ENCODE results near the gene SPPL2C.

SPPL2C gene

DNA sequence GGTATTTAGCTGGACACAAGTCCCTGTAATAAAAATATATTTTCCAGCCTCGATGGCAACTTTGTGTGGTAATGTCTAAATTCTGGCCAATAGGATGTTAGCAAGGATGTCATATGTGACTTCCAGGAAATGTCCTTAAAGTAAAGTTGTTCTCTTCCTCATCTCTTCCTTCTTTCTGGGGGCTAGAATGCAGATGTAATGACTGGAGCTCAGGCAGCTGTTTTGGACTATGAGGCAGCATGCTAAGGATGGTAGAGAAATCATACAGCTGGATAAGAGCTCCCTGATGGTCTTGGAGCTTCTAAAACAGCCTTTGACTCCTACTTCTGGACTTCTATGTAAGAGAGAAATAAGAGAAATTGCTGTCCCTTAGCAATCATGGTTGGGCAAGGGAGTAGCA is 32.8 kb downstream of the SPPL2C start:
- DNase-seq (ENCODE audit: low read depth): no peak

DNA sequence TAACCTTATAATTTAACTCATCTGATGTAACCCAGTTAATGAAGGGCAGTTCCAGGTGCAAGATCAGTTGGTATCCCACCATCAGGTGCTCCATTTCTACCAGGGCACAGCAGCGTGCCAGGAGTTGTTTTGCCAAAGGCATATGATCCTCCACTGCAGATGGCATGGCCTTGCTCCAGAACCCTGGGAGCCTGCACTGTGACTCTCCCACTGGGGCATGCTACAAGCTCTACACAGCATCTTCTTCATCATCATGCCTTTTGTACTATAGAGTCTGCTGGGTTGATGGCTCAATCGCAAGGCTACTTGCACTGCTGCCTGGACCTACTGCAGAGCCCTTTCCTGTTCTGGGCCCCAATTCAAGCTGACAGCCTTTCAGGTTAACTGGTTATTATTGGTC is 38.4 kb downstream of the SPPL2C start:
- DNase-seq (ENCODE audit: low read depth): no peak

DNA sequence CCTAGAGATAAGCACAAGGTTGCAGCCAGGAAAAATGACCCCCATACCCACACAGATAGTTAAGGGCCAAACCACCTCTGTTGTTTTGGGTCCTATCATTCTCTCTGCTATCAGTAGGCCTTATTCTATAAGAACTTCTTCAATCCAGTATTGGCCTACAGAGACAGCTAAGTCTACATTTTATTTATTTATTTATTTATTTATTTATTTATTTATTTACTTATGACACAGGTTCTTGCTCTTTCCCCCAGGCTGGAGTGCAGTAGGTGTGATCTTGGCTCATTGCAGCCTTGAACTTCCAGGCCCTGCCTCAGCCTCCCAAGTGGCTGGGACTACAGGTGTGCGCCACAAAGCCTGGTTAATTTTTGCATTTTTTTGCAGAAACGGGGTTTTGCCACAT is 42.2 kb downstream of the SPPL2C start:
- DNase-seq (ENCODE audit: low read depth): no peak

DNA sequence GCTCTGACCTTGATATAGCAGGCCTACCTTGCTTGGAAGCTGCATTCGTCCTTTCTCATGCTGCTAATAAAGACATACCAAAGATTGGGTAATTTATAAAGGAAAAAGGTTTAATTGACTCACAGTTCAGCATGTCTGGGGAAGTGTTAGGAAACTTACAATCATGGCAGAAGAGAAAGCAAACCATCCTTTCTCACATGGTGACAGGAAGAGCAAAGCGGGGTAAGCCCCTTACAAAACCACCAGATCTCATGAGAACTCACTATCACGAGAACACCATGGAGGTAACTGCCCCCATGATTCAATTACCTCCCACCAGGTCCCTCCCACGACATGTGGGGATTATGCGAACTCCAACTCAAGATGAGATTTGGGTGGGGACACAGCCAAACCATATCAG is 43.7 kb downstream of the SPPL2C start:
- no peak for DNase-seq (ENCODE audit: low read depth)

DNA sequence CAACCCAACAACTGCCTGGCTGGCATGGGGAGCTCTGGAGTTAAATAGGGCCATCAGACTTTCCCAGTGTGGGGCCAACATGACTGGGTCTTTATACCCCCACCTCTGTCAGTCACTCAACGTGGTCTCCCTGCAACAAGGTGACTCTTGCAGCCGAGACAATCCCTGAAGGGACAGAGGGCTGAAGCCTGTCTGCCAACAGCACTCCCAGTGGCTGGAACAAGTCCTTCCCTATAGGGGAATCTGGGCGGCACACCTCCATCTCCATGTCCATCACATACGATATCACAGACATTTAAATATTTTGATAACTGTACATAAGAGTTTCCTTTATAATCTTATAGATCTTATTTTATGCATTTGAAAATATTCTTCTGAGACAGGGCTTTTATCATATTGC is 44.9 kb downstream of the SPPL2C start:
- DNase-seq (ENCODE audit: low read depth): no peak

DNA sequence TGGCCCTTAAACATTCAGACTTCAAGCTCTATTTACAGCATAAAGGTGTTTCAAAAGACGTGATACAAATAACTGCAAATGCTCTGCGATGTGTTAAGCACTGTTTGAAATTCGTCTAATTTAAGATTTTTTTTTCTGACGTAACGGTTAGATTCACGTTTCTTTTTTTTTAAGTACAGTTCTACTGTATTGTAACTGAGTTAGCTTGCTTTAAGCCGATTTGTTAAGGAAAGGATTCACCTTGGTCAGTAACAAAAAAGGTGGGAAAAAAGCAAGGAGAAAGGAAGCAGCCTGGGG is 49.0 kb downstream of the SPPL2C start:
- no peak for DNase-seq (ENCODE audit: low read depth)

DNA sequence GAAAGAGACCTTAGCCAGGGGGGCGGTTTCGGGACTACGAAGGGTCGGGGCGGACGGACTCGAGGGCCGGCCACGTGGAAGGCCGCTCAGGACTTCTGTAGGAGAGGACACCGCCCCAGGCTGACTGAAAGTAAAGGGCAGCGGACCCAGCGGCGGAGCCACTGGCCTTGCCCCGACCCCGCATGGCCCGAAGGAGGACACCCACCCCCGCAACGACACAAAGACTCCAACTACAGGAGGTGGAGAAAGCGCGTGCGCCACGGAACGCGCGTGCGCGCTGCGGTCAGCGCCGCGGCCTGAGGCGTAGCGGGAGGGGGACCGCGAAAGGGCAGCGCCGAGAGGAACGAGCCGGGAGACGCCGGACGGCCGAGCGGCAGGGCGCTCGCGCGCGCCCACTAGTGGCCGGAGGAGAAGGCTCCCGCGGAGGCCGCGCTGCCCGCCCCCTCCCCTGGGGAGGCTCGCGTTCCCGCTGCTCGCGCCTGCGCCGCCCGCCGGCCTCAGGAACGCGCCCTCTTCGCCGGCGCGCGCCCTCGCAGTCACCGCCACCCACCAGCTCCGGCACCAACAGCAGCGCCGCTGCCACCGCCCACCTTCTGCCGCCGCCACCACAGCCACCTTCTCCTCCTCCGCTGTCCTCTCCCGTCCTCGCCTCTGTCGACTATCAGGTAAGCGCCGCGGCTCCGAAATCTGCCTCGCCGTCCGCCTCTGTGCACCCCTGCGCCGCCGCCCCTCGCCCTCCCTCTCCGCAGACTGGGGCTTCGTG is 49.5 kb downstream of the SPPL2C start, which contains the start of gene MAPT:
MAPT (plus strand) TSS at position 533 of the 763 bp plus-strand sequence. CDS start 67,784 bp downstream, outside the sequence.
- DNase-seq (ENCODE audit: low read depth): no peak

DNA sequence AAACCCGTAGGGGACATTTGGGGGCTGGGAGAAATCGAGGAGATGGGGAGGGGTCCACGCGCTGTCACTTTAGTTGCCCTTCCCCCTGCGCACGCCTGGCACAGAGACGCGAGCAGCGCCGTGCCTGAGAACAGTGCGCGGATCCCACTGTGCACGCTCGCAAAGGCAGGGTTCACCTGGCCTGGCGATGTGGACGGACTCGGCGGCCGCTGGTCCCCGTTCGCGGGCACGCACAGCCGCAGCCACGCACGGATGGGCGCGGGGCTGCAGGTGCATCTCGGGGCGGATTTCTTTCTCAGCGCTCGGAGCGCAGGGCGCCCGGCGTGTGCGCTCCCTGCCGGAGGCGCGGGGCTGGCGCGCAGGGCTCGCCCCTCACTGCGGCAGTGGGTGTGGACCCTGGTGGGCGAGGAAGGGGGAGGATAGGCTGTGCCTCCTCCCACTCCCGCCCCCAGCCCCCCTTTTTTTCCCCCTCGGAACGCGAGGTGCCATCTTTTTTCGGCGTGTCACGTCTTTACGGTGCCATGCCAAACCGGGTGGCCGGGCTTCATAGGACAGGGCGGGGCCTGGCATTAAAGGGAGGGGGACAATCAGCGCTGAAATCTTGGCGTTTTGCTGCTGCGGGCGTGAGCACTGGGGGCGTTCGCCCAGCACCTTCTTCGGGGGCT is 50.8 kb downstream of the SPPL2C start:
- DNase-seq (ENCODE audit: low read depth): no peak

DNA sequence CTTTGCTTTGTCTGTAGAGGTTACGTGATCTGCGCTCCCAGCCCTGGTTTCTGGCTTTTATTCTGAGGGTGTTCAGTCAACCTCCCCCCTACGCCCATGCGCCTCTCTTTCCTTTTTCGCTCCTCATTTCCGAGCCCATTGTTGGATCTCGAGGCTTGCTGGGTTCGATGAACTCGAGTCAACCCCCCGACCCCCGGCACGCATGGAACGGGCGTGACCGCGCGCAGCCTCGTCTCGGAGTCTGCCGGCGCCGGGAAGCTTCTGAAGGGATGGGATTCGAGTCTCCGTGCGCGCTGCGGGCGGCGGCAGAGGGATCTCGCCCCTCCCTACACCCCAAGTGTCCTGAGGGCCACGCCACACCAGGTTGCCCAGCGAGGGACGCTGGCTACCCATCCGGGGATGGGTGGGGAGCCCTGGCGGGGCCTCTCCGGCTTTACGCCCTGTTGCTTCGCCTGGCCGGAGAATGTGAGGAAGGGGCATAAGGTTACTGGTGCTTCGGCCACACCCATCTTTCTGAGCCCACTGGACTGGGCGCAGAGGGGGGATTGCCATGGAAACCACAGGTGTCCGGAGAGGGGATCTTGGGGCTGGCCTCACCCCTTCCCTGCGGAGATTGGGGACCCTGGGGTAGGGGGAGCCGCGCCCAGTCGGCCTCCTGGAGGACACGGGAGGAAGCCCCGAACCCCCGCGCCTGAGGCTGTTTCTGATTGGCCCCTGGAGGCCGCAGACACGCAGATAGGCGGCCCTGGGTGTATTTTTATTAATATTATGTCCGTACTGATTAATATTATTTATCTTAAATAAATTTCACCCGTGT is 51.5 kb downstream of the SPPL2C start:
- DNase-seq (ENCODE audit: low read depth): no peak
